Measurements from ENCODE around the gene COL25A1.

The COL25A1 gene
- total RNA-seq: 0.04 to 0.58 (median 0.22) reads per million in 3 experiments

DNA sequence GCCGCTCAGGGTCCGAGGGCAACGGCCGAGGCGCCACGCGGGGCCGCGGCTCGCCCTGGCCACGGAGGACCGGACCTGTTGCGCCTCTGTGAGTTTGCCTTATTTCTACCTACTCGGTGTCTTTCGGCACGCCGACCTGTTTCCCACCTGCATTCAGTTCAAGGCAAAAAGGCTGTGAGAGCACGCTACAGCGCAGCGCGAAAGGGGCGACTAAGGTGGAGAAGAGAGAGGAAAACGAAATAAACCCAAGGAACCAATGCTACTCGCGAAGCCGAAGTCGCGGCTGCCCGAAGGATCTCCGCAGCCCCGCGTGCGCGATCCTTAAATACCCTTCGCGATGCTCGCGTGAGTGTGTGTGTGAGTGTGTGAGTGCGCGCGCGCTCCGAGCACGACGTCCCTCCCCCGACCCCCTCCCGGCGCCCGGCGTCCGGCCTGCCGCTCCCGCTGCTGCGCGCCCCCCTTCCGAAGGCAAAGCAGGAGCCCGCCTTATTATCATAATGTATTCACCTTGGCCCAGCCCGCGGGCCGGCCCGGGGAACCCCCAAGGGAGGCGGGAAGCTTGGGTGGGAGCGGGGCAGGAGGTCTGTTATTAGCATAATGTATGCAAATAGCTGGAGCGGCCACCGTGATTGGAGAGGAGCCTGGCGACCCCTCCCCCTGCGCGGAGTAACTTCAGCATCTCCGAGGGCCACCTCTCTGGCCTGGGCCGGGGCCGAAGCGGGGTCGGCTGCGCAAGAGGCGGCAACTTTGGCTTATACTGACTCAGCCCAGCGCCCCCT, at the start of gene COL25A1:
COL25A1 (minus strand) TSS at position 298 of the 779 bp plus-strand sequence.
- DNase-seq: peak; percentile 35

DNA sequence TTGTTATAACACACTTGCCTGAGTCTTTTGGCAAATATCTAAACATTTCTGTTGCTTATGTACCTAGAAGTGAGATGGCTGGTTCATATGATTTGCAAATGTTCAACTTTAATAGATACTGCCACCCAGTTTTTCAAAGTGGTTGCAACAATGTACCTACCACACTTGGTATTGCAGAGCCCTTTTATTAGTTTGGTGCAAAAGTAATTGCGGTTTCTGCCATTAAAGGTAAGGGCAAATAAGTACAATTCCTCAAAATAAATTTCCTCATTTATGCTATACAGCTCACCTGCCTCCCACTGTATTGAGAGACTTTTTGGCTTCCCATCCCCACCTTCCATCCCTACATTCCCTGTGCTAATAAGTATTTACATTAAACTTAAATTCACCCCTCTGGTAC, 47.7 kb upstream of the COL25A1 start:
- DNase-seq: no peak

DNA sequence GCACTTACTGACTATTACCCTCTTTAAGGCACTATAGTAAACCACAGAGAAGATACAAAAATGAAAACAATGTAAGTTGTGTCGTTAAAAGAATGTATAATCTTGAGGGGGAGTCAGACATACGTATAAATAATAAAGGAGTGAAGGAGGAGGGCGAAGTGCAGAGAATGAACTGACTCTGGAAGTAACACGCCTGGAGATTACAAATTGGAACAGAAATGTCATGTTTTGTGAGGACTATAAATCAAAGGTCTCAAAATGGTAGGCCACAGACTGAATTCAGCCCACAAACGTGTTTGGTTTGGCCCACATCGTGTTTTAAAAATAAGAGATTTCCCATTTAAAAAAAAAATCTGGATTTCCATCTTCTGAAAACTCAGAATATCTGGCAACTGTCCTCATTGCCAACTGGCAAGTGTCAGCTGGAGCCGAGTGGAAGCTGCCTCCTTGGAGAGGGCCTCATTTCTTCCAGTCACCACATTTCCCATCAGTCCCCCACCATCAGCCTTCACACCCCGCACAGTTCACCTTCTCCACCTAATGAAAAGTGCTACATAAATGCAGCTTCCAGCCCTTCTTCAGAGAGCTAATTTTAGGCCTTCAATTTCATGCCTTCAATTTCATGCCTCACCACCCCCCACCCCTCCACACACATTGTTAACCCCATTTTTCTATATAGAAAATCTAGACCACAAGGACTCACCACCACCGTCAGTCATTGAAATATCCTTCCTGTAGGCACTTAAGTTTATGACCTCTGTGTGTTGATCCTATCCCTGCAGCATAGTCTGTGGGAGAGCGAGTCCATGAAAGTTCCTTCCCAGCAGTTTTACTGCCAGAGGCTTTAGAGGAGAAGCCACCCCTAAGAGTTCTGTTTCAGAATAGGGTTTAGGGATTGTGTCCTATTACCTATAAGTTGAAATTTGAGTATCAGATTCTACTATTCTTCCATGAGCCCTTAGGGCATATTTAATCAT, 32.0 kb upstream of the COL25A1 start:
- no peak for DNase-seq

DNA sequence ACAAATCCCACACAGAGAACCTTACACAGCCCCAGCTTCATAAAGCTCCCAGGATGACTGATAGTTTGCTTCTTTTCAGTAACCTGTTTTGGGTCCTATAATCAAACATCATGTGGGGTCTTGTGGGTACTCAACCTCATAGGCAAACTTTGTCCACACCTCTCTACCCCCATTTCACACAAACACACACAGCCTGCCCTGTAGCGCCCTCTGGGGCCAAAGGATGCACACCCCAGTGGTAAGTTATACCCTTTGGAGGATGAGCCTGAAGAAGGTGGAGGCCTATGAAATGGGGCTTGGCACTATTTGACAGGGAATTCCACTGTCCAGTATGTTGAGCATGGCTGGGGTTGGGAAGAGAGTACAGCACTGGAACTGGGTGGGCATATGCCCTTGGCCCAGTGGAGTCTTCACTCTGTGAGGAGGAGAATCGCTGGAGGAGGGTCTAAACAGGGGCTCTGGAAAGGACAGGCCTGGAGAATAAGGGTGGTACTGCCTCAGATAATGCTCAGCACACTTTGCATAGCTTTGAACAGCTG, 30.5 kb upstream of the COL25A1 start:
- no peak for DNase-seq

DNA sequence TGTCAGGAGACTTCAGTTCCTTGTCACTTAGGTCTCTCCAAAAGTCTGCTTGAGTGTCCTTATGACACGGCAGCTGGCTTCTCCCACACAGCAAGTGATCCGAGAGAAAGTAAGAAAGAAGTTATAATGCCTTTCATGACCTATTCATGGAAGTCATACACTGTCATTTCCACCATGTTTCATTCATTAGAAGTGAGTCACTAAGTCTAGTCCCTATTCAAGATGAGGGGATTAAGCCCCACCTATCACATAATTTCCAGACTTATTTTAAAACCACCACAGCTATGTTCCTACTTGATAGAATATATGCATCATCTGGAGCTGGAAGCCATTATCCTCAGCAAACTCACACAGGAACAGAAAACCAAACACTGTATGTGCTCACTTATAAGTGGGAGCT, 25.2 kb upstream of the COL25A1 start:
- DNase-seq: no peak

DNA sequence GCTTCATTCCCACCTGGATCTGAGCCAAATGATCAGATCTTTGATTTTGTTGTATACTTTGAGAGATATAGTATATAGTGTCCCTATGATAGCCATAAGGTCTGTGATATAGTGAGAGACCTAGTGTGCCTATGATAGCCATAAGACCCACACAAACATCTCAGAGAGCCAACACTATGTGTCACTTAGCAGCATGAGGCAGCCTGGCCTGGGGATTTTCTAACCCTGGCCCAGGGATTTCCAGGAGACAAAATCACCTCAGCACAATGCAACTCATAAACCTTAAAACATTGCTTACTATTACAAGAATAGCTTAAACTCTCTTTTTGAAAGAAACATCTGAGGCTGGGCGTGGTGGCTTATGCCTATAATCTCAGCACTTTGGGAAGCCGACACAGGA, 23.2 kb upstream of the COL25A1 start:
- DNase-seq: no peak

DNA sequence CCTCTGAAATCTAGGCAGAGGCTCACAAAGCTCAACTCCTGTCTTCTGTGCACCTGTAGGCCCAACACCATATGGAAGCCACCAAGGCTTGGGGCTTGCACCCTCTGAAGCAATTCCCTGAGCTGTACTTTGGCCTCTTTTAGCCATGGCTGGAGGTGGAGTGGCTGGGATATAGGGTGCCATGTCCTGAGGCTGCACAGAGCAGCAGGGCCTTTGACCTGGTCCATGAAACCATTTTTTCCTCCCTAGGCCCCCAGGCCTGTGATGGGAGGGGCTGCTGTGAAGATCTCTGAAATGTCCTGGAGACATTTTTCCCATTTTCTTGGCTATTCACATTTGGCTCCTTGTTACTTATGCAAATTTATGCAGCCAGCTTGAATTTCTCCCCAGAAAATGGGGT, 20.9 kb upstream of the COL25A1 start:
- no peak for DNase-seq

DNA sequence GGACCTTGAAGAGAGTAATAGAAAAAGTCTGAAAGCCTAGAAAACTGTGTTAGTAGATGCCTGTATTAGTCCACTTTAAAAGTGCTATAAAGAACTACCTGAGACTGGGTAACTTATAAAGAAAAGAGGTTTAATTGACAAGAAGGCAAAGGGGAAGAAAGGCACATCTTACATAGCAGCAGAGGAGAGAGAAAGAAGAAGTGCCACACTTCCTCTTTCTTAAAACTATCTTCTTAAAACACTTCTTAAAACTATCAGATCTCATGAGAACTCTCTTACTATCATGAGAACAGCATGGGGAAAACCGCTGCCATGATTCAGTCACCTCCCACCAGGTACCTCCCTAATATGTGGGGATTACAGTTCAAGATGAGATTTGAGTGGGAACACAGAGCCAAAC, 18.8 kb upstream of the COL25A1 start:
- no peak for DNase-seq

DNA sequence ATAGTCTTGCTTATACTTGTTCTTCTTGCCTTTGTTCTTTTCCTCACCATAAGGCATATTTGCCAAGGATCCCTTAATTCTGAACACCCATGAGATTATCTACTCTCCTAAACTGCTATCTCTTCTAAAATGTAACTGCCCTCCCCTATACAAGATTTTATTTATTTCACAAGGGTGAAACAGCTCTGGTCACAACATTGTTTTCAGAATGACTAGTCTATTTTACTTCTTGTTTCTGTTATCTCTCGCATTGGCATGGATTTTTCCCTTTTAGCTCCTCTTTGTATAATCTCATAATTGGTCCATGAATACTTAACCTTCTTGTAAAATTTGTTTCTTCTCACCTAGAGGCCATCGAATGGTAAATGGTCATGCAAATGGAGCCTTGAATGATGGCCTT, 17.2 kb upstream of the COL25A1 start:
- no peak for DNase-seq

DNA sequence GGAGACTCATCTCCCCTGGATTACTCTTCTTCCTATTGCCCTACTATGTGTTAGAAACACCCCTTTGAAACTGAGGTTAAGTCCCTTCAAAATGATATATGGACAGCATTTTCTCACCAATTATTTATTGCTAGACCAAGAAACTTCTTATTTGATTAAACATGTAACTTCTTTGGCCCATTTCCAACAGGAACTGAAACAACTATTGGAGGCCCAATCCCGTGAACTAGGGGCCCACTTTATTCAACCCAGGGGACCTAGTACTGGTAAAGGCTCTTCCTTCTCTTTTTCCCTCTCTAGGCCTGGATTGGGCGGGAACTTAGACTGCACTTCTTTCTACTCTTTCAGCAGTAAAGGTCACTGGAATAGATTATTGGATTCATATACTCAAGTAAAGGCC, 16.7 kb upstream of the COL25A1 start:
- DNase-seq: no peak

DNA sequence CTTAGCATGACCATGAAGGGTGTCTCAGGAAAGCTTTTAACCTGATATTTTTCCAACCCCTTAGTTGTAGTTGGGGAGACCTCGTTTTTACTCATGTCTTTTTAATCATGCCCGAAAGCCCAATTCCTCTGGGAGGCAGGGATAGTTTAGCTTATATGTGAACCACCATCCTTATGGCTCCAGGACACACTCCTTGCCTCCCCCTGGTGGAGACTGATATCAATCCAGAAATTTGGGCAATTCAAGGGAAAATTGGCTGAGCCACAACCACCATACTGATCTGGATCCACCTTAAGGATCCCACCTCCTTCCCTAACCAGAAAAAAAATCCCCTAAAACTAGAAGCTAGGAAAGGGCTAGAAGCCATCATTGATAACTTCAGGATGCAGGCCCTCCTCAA, 13.4 kb upstream of the COL25A1 start:
- DNase-seq: no peak

DNA sequence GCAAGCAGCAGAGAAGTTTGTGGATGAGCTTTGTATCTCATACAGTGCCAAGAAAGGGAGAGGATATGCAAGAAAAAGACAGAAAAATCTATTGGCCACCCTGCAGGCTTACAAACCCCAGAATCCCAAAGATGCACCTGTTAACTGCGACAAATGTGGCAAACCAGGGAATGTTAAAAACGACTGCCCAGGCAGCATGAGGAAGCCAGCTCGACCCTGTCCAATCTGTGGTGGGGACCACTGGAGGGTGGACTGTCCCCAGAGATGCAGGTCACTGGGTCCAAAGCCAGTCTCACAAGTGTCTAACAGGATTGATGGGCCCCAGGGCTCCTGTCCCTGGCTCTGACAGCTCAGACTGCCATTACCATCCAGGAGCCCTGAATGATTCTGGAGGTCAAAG, 12.9 kb upstream of the COL25A1 start:
- no peak for DNase-seq

DNA sequence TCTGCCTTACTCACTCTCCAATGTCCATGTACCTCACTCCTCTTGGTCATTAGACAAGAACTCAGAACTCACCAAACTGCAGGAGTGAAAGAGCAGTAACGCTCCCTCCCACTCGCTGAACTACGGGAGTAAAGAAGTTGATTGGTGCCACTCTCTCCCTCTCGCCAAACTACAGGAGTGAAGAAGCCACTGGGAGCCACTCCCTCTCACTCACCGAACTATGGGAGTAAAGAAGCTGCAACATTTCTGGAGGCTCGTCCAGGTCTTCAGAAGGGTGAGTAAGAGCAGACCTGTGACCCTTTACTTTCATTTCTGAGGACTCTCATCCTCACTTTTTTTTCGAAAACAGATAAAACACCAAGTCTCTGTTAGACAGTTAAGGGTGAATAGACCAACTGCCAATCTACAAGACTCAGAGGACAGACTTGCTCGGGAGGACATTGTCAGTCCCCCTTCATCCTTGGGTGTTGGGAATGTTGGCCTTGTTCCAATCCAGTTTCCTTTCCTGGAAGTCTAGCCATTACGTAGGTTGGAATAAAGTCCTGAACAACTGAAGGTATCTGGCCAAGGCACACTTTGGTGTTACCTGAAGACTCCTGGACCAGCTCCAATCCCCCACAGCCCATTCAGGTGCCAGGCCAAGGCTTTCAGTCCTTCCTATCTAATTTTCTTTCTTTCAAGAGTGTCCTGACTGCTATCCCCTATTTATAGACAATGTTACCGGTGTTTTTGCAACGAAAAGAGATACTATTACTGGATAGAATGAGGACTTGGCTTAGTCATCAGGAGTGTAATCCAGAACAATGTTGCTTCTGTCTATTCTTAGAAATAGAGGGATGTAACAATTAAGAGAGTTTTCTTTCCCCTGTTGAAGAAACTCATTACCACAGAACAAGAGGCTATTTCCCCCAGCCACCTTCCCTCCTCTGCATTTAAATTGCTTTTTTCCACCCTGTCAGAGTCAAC, 11.0 kb upstream of the COL25A1 start:
- DNase-seq: no peak

DNA sequence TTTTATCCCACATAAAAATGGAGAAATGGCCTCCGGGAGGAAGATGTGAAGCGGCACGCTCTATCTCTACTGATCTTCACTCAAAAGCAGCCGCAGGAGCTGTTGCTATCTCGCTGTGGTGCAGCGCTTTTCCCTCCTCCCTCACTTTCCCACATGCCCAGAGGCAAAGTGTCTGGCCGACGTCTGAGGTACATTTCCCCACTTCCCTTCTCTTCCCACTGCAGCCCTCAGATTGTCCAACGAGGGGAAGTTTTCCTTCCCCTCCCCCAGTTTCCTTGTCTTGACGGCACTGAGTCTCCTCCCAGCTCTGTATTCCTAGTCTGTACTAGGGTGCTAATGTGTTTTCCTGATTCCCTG, 660 bp upstream of the COL25A1 start:
- no peak for DNase-seq

DNA sequence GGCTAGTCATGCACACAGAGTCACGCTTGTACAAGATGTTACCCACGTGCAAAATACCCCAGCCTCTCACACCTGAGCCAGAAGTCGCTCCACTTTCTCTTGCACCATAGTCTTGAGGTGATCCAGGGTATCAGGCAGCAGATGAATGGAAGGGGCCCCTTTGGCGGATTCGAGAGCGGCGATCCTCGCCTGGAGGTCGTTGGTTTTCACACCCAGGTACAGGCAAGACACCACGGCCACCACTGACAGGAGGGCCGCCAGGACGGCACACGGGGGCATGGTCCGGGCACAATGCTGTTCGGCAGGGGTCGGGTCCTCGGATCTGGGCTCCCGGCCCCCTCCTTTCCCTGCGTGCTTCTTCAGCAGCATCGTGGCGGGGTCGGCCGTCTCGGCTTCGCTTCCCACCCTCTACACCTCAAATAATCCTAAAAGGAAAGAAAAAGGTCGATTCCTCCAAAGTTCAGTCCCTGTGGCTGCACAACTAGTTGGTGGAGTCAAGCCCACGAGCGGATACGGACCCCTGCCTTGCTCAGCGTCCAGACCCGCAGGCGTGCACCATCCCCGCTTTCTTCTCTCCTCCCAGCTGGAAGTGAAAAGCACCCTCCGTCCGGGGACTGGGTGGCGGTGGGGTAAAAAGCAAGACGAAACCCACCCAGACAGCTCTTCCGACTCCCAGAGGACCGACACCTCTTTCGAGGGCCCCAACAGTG, 652 bp downstream of the COL25A1 start:
- DNase-seq: peak; percentile 0

DNA sequence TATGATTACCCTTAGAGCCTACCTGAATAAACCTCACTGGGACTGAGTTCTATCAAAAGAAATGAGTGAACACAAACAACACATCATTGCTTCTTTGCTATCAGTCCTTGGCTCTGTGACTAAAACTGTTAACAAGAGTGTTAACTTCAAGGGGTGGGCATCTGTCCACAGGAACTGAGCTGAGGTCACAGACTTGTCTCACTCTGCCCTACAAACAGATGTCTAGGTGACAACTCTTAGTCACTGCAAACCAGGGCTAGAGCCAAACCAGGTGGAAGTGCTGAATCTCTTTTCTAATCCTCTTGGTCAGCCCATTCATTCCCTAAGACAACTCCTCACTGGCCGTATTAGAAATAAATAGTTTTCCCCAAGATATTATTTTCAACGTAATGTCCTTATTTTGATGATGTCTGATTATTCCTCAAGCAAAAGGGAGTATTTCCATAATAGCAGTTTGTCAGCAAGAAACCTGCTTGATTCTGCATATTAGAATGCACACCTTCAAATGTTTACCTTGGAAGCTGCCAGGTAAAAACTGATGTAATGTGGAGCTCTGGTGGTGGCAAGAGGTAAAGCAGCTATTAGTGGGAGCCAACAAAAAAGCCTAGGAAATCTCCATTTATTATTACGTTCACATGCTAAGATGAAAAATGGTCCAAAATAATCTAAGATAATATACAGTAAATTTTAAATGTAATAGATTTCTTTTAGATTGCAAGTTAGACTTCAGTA, 4.0 kb downstream of the COL25A1 start:
- no peak for DNase-seq

DNA sequence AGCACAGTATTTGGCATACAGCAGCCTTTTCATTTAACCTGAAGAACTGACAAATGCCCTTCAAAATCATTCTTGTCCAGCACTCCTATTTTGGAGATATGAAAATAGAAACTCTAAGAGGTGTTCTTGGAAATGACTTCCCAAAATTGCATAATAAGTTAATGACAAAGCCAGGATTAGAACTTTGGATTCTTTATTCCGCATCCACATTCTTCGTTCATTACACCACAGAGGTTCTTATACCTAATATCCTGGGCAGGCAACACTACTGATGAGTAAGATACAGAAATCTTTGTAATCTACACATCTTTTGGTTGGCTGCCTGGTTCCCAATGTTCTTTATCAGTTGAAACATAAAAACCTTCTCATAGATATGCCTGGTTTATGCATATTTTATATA, 5.9 kb downstream of the COL25A1 start:
- no peak for DNase-seq

DNA sequence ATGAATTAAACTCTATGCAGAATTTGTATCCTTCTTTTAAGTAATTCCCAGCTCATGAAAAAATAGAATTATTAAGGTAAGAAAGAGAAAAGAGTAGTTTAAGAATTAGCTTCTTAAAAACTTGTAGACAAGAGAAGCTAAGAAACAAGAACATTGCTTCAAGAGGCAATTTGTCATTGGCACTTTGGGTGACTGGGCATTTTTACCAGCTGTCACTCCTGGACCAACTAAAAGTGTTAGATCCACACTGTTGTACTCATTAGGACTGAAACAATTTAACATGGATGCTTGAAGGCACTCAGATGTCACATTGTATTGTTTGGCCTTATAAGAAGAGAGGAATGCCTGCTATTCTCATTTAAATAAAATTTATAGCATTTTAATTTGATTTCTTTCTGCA, 7.4 kb downstream of the COL25A1 start:
- DNase-seq: no peak

DNA sequence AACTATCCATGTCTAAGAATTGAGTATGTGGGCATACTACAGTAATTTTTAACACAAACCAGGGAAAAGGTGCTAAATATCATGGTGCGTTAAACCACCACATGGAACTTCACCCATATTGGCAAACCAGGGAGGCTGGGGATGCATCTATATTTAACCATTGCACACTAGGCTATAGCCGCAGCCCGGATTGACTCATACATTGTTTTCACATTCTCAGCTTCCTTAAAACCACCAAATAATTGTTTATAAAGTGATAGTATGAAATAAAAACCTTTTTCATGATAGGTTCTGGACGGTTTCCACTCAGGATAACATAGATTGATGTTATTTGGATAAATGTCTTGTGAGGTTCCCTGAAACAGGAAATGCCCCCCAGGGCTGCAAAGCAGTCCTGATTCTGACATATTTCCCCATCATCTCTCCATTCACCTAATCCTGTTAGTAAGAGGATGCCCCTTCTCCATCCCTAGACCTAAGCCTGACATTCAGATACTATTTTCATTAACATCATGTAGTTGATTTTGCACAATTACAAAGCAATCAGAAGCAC, 7.9 kb downstream of the COL25A1 start:
- no peak for DNase-seq

DNA sequence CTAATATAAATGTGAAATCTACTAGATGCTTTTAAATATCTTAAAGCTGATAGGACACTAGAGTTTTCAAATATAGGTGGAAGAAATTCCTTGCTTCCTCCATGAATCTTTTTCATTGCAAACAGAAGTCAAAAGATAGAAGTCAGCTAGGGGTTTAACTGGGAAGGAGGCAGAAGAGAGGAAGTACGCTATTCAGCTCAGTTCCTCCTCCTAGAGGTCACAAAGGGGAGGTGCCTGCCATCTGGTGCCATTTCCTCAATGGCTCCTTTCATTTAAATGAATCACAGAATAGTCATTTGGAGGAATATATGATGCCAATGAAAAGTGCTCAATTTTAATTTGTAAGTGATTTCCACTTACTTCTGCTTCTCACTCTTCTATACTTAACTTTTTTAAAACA, 8.5 kb downstream of the COL25A1 start:
- peak; percentile 2 for DNase-seq

Measured in central memory CD4-positive, alpha-beta T cell (primary cell).